Midbrain (tissue), 1 donor: Measurements from ENCODE around the gene GOLGA1.
"Not testable (repeated sequence)": the region's sequence is repeated elsewhere in the genome, so short reads cannot be mapped to it uniquely, and the experiment has no call there.

Experiments used
- DNase-seq: peaks from one replicate; lab custom pipeline; 2025; lab: John Stamatoyannopoulos, UW

GOLGA1 gene

DNA sequence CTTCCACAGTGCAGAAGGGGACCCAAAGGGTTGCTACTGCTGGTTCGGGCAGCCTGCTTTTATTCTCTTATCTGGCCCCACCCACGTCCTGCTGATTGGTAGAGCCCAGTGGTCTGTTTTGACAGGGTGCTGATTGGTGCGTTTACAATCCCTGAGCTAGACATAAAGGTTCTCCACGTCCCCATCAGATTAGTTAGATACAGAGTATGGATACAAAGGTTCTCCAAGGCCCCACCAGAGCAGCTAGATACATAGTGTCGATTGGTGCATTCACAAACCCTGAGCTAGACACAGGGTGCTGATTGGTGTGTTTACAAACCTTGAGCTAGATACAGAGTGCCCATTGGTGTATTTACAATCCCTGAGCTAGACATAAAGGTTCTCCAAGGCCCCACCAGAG lies 102.8 kb downstream of the GOLGA1 start:
- DNase-seq, result not testable (repeated sequence)

DNA sequence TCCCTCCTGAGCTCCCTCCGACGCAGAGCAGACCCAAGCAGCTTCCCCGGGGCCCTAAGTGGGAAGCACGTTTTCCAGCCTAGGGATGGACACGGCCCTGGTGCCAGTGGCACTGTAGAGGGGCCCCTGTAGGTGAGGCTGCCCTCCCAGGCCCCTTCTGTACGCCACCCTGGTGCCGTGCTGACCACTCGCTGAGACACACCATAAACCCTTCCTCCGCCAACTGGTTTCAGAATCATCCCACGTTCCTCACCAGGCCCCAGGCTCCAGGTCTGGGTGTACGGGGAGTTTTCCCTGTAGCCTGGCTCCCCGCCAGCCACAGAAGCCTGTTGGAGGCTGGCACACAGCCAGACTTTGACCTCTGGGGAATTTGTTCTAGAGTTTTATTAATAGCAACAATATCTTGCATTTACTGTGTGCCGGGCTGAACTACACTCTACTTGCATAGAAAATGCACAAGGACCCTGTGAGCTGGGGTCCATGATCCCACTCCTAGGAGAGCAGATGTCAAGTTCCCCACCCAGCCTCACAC lies 105.8 kb downstream of the GOLGA1 start:
- peak; percentile 6 for DNase-seq

DNA sequence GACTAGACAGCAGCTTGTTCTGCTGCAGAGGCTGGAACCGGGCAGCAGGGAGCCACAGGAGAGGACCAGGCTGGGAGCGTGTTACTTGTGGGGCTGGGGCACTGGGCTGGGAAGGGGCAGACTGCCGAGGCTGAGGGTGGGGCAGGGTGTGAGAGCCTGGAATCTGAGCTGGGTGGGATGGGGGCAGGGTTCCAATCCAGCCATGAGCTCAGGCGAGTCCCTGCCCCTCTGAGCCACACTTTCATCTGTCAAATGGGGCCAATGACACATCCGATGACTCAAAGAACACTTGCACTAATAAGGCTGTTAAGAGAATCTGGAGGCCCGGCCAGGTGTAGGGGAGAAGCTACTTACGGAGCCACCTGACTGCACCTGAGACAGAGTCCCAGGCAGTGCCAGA lies 106.3 kb downstream of the GOLGA1 start:
- DNase-seq, result no peak

DNA sequence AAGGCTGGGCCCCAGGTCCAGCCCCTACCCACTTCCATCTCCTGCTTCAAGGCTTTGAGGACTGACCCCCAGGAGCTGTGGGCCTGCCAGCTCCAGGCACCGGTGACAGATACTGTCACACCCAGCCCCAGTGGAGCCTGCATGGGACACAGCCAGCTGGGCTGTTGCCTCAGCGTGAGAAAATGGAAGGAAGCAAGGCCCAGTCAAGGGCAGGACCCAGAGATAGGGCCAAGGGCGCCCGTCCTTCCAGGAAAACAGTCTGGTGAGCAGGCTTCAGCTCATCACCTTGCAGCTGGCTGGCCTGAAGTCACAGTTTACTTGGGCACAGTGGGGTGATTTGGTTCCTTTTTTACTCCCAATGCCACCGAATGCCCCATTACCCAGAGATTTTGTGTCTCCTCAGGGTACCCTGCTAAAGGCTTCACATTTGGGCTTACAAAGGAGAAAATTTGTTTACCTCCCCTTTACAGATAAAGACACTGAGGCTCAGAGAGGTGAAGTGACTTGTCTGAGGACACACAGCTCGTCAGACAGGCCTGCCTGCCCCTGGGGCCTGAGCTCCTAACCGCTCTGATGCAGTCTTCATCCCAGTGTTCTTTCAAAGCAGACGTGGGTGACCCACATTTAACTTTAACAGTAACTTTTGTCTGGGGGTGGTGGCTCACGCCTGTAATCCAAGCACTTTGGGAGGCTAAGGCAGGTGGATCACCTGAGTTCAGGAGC lies 109.1 kb downstream of the GOLGA1 start:
- DNase-seq, result no peak

DNA sequence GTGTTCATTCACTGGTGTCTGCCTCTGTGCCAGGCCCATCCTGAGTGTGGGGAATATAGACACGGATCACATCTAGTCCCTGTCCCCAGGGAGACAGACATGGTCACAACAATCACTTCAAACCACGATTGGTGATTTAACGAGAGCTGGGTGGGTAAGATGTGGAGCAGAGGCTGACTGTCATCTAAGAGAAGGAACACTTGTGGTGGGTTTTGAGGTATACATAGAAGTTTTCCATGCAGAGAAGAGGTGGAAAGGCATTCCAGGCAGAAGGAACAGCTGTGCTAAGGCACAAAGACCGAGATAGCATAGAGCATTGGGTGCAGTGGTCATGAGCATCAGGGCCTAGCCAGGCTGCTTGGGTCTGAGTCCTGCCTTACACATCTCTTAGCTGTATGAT lies 110.3 kb downstream of the GOLGA1 start:
- no peak for DNase-seq

DNA sequence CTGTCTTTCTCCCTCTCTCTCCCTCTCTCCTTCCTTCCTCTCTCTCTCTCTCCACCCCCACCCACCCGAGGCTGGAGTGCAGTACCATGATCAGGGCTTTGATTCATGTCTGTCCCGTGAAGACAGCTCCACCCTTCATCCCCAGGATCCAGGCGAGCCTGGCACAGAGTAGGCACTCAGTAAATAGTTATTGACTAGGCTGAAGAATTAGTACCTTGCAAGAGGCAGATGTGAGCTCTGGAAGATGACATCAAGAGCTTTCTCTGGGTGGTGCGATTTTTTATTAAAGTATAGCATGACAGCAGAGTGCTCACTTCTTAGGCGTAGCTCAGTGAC lies 111.6 kb downstream of the GOLGA1 start:
- DNase-seq, result no peak

DNA sequence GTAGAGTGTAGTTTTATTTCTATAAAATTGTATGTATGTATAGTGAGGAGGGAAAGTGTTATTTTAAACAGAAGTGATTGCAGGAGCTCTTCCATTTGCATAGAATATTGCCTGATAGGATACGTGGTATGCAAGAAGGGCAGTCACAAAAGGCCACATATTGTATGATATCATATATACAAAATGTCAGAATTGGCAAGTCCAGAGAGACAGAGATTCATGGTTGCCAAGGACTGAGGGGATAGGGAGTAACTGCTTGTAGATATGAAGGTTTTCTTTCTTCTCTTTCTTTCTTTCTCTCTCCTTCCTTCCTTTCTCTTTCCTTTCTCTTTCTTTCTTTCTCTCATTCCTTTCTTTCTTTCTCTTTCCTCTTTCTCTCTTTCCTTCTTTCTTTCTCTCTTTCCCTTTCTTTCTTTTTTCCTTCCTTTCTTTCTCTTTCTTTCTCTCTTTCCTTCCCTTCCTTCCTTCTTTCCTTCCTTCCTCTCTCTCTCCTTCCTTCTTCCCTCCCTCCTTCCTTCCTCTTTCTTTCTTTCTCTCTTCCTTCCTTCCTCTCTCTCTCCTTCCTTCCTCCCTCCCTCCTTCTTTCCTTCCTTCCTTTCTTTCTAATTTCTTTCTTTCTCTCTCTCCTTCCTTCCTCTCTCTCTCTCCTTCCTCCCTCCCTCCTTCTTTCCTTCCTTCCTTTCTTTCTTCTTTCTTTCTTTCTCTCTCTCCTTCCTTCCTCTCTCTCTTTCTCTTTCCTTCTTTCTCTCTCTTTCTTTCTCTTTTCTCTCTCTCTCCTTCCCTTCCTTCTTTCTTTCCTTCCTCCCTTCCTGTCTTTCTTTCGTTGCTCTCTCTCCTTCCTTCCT lies 112.2 kb downstream of the GOLGA1 start:
- DNase-seq, result no peak
